ENCODE data around the gene PRSS38. TPM values are rescaled to one million over a fixed set of nuclear protein-coding genes. Genes with fewer than 3 reads are reported as not detected.

The PRSS38 gene
- not detected for total RNA-seq

GRCh38 chr1:227815468-227816409, at the start of gene PRSS38:
Gene PRSS38, plus strand, starts transcription at chr1:227815675. Its CDS starts 42 bp downstream, at chr1:227815717.

Other genes starting within 250 kb of the PRSS38 start
- gene JMJD4, start 80.4 kb upstream of the PRSS38 start, total RNA-seq, result 19.7 TPM
- 68.6 TPM for gene SNAP47, start 80.2 kb upstream of the PRSS38 start, total RNA-seq
- 4.3 TPM for gene WNT9A, start 132.3 kb downstream of the PRSS38 start, total RNA-seq
- gene WNT3A, start 191.3 kb downstream of the PRSS38 start, total RNA-seq, result 0.22 TPM